NOMO-1 treated with DMSO at 0.1 percent for 48 hours (cell line): ENCODE measurements around the gene GPRIN2.
"Not testable (repeated sequence)": the region's sequence is repeated elsewhere in the genome, so short reads cannot be mapped to it uniquely, and the experiment has no call there.

Experiments
- DNase-seq: peaks from one replicate; lab custom pipeline; 2025; ENCODE audit not compliant: unreplicated experiment; lab: John Stamatoyannopoulos, UW

The GPRIN2 gene

DNA sequence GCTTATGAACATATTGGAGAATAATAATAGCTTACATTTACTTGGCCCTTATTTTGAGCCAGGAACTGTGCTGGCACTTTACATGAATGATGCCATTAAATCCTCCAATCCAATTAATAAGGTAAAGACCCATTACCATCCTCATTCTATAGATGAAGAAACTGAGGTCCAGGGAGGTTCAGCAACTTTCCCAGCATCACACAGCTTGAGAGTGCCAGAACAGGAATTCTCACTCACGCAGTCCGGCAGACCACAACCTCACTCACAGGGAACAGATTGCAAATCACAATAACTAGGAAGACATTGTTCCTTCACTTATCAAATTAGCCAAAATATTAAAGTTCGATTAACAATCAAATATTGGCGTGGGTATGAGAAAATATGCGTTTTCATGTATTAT, 18.3 kb downstream of the GPRIN2 start:
- no peak for DNase-seq

- DNase-seq = no peak
Observed at GRCh38 chr10:46537309-46537708, 19.1 kb downstream of the GPRIN2 start.

GRCh38 chr10:46536781-46537180, 19.7 kb downstream of the GPRIN2 start:
- no peak for DNase-seq

GRCh38 chr10:46536171-46536570, 20.3 kb downstream of the GPRIN2 start:
- no peak for DNase-seq

DNA sequence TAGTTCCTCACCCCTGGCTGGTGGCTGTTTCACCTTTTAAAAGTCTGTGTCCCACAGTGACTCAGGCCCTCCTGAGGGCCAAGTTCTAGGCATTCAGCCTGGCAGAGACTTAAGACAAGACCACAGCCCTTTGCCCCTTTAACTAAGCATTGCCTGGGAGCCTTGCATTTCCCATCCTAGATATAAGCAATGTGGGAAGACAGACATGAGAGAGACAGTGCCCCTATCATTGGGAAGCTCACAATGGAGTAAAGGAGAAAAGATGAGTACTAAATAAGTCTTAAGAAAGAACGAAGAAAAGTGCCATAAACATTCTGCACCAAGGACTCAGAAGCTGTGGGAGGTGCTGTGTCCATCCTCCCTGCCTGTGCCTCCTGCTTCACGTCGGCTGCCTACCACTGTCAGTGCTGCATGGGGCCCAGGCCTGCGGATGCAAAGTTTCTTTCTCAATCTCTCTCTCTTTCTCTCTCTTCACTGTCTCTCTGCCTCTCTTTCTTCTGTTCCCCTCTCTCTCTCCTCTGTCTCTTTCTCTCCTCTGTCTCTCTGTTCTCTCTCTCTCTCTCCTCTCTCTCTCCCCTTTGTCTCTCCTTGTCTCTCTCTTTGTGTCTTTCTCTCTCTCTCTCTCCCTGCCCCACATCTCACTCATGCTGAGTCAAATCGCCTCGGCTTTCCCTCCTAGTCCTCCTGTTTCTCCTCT, 21.5 kb downstream of the GPRIN2 start:
- no peak for DNase-seq

DNA sequence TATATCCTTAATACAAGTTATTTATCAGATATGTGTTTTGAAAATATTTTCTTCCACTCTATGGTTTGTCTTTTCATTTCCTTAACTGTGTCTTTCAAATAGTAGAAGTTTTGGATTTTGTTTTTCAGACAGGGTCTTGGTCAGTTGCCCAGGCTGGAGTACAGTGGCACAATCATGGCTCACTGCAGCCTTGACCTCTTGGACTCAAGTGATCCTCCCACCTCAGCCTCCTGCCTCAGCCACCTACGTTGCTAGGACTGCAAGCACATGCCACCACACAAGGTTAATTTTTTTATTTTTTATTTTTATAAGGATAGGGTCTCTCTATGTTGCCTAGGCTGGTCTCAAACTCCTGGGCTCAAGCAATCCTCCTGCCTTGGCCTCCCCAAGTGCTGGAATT, 24.2 kb downstream of the GPRIN2 start:
- not testable (repeated sequence) for DNase-seq

DNA sequence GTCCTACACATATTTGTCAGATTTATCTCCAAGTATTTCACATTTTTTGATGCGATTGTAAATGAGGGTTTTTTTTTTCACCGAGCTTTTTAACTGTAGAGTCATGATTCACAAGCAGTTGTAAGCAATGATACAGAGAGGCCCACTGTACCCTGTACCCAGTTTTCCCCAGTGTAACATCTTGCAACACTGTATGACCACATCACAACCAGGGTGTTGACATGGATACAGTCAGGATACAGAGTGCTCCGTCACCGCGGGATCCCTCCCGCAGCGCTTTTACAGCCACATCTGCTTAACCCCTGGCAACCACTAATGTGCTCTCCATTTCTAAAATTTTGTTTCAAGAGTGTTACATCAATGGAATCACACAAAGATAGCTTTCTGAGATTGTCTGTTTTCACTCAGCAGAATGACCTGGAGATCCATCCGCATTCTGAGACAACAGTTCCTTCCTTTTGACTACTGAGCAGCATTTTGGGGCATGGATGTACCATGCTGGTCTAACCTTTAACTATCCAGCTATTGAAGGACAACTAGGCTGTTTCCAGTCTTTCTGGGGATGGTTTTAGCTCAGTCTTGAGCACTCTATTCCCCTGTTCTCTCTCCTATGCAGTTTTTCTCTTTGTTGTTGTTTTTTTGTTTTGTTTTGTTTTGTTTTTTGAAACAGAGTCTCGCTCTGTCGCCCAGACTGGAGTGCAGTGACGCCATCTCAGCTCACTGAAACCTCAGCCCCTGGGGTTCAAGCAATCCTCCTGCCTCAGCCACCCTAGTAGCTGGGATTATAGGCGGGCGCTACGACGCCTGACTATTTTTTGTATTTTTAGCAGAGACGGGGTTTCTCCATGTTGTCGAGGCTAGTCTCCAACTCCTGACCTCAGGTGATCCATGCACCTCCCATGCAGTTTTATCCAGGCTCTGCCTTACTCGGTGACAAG, 25.9 kb downstream of the GPRIN2 start:
- no peak for DNase-seq

DNA sequence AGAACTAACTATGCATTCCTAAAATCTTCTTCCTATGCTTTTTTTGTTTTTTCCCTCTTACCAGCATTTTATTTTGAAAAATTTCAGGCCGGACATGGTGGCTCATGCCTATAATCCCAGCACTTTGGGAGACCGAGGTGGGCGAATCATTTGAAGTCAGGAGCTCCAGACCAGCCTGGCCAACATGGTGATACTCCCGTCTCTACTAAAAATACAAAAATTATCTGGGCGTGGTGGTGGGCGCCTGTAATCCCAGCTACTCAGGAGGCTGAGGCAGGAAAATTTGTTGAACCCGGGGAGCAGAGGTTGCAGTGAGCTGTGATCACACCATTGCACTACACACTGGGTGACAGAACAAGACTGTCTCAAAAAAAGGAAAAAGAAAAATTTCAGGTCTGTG, 26.7 kb downstream of the GPRIN2 start:
- DNase-seq = not testable (repeated sequence)

- no peak for DNase-seq
Observed at GRCh38 chr10:46528675-46529615, 27.5 kb downstream of the GPRIN2 start.

DNA sequence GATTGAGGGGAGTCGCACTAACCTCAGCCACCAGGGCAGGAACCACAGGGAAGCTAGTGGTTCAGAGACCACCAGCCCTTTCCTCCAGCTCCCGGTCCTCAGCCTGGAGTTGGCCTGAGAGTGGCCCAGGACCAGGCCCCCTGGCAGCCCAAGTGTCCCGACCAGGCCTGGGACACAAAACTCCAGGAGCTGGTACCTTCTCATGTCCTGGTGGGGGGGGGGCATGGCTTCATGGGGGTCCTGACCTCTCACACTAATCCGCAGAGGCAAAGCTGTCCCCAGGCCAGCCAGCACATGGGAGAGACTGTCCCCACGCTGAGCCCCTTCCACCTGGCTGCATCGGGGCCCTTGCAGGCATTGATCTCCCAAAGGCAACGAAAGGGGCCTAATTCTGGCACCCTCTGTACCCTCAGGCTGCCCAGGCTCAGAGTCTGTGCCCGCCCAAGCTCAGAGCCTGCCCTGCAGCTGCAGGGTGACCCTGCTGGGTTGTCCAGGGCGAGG, 28.2 kb downstream of the GPRIN2 start:
- no peak for DNase-seq

GRCh38 chr10:46527241-46527811, 29.1 kb downstream of the GPRIN2 start:
- DNase-seq = no peak

DNA sequence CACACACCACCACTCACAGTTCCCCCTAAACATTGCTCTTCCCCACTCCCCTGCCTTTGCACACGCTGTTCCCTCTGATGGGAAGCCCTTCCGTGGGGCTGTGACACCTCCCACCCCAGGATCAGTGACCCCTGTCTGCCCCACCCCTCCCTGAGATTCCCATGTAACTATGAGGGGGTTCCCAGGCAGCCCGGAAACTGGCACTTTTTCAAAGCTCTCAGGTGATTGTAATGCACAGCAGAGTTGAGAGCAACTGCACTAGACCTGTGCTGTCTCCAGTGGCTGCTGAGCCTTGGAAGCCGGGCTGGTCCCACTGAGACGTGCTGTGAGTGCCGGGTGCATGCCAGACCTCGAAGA, 29.8 kb downstream of the GPRIN2 start:
- no peak for DNase-seq

DNA sequence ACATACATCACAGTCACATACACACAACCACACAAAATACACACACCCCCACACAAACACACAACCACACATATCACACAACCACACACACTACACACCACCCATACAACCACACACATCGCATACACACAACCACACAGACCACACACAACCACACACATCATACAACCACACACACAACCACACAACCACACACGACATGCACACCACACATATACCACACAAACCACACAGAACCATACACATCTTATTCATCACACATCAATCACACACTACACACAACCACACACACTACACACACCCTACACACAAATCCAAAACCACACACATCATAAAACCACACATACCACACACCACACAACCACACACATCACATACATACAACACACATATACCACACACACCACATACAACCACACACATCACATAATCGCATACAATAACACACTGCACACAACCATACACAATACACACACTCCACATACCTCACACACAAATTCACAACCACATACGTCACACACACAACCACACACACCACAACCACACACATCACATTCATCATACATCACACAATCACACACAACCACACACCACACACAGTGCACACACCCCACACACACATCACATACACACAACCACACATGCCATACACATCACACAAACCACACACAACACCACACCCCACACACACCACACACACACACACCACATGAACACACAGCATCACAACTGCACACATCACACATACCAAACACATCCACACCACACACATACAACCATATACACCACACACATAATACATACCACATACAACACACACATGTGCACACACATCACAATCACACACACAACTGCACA, 30.4 kb downstream of the GPRIN2 start:
- DNase-seq = no peak

- no peak for DNase-seq
Observed at GRCh38 chr10:46525177-46525823, 31.2 kb downstream of the GPRIN2 start.

DNA sequence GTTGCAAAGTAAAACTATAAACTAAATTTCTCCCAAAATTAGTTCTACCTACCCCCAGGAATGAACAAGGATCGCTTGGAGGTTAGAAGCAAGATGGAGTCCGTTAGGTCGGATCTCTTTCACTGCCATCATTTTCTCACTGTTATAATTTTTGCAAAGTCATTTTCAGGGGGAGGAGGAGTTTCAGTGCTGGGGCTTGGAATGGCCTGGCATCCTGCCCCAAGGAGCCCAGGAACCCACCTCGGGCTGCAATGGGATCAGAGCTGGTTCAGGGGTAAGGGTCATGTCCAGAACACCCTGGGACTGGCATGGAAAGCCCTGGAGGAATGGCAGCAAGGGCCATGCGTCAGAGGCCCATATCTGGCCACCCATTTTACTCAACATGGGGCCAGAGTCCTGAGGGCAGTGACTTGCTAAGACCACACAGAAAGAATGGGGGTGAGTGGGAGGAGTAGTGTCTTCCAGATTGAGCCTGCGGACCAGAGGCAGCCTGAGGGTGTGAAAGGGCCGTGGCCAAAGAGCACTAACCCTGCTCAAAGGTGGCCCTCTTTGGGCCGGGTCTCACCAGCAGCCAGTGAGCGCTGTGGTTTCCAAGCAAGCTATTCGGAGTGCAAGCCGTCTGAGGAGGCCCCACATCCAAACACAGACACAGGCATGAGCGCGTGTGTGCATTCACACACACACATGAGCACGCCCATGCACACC, 31.8 kb downstream of the GPRIN2 start:
- DNase-seq = no peak

DNA sequence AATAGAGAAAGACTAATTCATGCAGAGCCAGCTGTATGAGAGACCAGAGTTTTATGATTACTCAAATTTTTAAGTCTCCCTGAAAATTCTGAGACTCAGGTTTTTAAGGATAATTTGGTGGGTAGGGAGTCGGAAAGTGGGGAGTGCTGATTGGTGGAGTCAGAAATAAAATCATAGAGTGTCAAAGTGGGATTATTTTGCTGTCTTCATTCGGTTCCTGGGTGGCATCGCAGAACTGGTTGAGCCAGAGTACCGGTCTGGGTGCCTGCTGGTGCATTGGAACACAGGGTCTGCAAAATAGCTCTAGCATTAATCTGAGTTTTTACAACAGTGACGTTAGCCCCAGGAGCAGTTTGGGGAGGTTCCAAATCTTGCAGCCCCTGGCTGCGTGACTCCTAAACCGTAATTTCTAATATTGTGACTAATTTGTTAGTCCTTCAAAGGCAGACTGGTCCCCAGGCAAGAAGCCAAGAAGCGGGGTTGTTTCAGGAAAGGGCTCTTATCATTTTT, 32.4 kb downstream of the GPRIN2 start:
- DNase-seq = no peak

GRCh38 chr10:46523119-46523961, 33.1 kb downstream of the GPRIN2 start:
- no peak for DNase-seq
